Stimulated activated memory B cell treated with anti-CD40 and anti-IgM and Interleukin-4, amounts not matched to agents 10 μg/mL and 1 μg/mL and 100 μg/mL, for 72 hours (primary cell): ENCODE data around the gene UNC5A.

ENCODE experiments used
- ATAC-seq: fragments of 150-1000 bp; cut with Tn5 transposase; 2 replicates; pipeline ENCODE4 v1.10.0; 2021
- H3K27ac Mint-ChIP-seq: one replicate; pipeline ENCODE4 v1.8.0; 2022; ENCODE audit warnings: mild to moderate bottlenecking, mixed read lengths
- H3K27me3 Mint-ChIP-seq: one replicate; pipeline ENCODE4 v1.8.0; 2022; ENCODE audit warnings: mixed read lengths
- H3K36me3 Mint-ChIP-seq: one replicate; pipeline ENCODE4 v1.8.0; 2022; ENCODE audit warnings: mixed read lengths
- H3K4me1 Mint-ChIP-seq: one replicate; pipeline ENCODE4 v1.8.0; 2022; ENCODE audit warnings: mixed read lengths
- H3K4me3 Mint-ChIP-seq: one replicate; pipeline ENCODE4 v1.8.0; 2022; ENCODE audit warnings: mild to moderate bottlenecking, moderate library complexity, mixed read lengths
- H3K9me3 Mint-ChIP-seq: one replicate; pipeline ENCODE4 v1.8.0; 2022; ENCODE audit warnings: mixed read lengths

Gene UNC5A

DNA sequence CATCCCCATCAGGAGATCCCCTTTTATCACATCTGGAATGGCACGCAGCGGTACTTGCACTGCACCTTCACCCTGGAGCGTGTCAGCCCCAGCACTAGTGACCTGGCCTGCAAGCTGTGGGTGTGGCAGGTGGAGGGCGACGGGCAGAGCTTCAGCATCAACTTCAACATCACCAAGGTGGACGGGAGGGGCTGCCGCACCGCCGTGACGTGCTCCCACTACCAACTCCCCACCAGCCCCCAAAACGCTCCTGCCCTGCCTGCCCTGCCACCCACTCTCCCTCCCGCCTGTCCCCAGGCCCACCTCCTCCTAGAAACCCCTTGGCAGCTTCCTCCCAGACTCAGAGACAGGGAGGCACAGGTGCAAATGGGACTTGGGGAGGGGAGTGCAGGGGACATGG lies 68.1 kb downstream of the UNC5A start:
- no peaks in the 10 kb centered on the region for H3K36me3 Mint-ChIP-seq
- H3K27me3 Mint-ChIP-seq, result peaks cover 62% of the 10 kb centered on the region
- no peaks in the 10 kb centered on the region for H3K9me3 Mint-ChIP-seq
- no peak for ATAC-seq
- H3K4me1 Mint-ChIP-seq, result peaks cover 6% of the 10 kb centered on the region
- no peak overlapping the region for H3K27ac Mint-ChIP-seq
- no peak overlapping the region for H3K4me3 Mint-ChIP-seq

DNA sequence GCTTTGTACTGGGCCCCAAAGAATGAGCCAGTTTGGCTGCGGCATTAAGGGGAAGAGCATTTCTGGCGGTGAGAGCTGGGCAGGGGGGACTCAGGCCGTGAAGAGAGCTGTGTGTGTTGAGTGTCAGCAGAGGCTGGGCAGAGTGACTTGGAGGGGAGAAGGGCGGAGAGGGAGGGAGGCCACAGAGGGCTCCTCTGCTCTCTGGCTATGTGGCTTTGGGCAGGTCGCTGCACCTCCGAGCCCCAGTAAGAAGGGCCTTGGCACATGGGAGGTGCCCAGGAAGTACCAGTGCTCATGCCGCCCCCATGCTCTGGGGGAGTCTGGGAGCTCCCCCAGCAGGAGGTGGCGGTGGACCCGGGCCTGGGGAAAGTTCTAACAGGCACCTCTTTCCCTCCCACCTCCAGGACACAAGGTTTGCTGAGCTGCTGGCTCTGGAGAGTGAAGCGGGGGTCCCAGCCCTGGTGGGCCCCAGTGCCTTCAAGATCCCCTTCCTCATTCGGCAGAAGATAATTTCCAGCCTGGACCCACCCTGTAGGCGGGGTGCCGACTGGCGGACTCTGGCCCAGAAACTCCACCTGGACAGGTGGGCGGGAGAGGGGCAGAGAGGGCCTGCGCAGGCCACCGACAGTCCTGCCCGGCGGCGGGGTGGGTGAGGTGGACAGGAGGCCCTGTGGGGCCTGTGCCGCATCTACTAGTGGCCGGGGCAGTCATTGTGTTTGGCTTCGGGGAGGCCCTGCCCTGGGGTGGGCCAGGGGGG lies 68.7 kb downstream of the UNC5A start:
- no peak for ATAC-seq
- no peaks in the 10 kb centered on the region for H3K36me3 Mint-ChIP-seq
- H3K27ac Mint-ChIP-seq, result no peak overlapping the region
- peaks cover 62% of the 10 kb centered on the region for H3K27me3 Mint-ChIP-seq
- no peak overlapping the region for H3K4me3 Mint-ChIP-seq
- H3K4me1 Mint-ChIP-seq, result peaks cover under 1% of the 10 kb centered on the region
- no peaks in the 10 kb centered on the region for H3K9me3 Mint-ChIP-seq

DNA sequence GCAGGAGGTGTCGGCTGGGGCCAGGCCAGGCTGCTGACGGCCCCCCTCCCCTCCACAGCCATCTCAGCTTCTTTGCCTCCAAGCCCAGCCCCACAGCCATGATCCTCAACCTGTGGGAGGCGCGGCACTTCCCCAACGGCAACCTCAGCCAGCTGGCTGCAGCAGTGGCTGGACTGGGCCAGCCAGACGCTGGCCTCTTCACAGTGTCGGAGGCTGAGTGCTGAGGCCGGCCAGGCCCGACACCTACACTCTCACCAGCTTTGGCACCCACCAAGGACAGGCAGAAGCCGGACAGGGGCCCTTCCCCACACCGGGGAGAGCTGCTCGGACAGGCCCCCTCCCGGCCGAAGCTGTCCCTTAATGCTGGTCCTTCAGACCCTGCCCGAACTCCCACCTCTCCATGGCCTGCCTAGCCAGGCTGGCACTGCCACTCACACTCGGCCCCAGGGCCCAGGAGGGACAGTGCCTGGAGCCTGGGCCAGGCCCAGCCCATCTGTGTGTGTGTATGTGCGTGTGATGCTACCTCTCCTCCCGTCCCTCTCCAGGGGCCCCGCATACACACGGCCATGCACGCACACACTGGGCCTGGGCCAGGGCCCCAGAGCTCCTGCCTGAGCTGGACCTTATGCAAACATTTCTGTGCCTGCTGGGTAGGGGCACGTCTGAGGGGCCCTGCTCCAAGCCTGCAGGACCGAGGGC lies 69.5 kb downstream of the UNC5A start:
- Mint-ChIP-seq H3K9me3 (no peaks in the 10 kb centered on the region), H3K36me3 (no peaks in the 10 kb centered on the region), H3K4me1 (peaks cover 4% of the 10 kb centered on the region), H3K27me3 (peaks cover 60% of the 10 kb centered on the region), H3K4me3 (no peak overlapping the region), H3K27ac (no peak overlapping the region)
- ATAC-seq, result no peak

DNA sequence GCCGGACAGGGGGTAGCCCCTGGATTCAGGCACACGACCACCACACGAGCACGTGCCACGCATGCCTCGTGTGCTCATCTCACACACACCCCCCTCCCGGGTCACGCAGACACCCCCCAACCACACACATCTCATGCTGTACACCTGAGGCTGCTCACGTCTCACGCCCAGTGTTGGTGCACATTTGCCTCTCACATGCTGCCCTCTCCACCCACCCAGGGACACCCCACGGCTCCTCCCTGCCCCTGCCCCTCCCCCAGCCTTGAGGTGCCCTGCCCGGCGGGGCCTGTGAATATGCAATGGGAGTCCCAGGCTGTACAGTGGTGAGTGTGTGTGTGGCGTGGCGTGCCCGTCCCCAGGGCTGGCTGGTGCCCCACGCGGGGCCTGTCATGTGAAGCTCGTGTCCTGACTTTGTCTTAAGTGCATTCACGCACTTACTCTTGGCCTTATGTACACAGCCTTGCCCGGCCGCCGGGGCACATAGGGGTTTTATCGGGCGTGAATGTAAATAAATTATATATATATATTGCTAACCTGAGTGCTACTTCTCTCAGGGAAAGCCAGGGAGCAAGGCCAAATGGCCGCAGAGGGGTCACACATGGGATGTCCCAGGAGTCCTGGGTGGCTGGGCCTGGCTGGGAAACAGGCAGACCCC lies 70.1 kb downstream of the UNC5A start:
- H3K27ac Mint-ChIP-seq, result no peak overlapping the region
- peaks cover 53% of the 10 kb centered on the region for H3K27me3 Mint-ChIP-seq
- ATAC-seq, result peak; percentile 15
- H3K36me3 Mint-ChIP-seq, result no peaks in the 10 kb centered on the region
- H3K4me3 Mint-ChIP-seq, result no peak overlapping the region
- H3K4me1 Mint-ChIP-seq, result peaks cover 8% of the 10 kb centered on the region
- no peaks in the 10 kb centered on the region for H3K9me3 Mint-ChIP-seq

GRCh38 chr5:176881021-176881749 lies 70.8 kb downstream of the UNC5A start:
- H3K4me1 Mint-ChIP-seq, result peaks cover 8% of the 10 kb centered on the region

GRCh38 chr5:176881816-176882566 lies 71.6 kb downstream of the UNC5A start:
- ATAC-seq, result no peak
- Mint-ChIP-seq H3K27me3 (peaks cover 38% of the 10 kb centered on the region), H3K4me3 (no peak overlapping the region), H3K9me3 (no peaks in the 10 kb centered on the region), H3K27ac (no peak overlapping the region), H3K36me3 (no peaks in the 10 kb centered on the region), H3K4me1 (peaks cover 8% of the 10 kb centered on the region)

More at GRCh38 chr5:176881021-176881749, 70.8 kb downstream of the UNC5A start:
- Mint-ChIP-seq H3K27me3 (peaks cover 46% of the 10 kb centered on the region), H3K9me3 (no peaks in the 10 kb centered on the region), H3K36me3 (no peaks in the 10 kb centered on the region), H3K4me3 (no peak overlapping the region), H3K27ac (no peak overlapping the region)
- ATAC-seq, result no peak

DNA sequence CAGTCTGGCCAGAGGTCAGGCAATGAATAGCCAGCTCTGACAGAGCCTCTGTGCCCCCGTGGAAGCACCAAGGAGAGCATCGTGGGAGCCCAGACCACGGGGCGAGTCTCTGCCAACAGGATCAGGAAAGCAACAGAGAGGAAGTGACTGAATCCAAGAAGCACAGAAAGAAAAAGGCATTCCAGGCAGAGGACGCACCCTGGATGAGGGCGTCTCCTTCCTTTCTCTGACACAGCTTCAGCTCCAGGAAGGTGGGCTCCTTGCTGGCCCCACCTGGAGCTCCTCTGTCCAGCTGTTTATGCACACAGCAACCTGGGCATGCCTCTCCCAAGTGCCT lies 72.2 kb downstream of the UNC5A start:
- Mint-ChIP-seq H3K4me3 (no peak overlapping the region), H3K36me3 (no peaks in the 10 kb centered on the region), H3K4me1 (peaks cover 8% of the 10 kb centered on the region), H3K9me3 (no peaks in the 10 kb centered on the region), H3K27ac (no peak overlapping the region), H3K27me3 (peaks cover 36% of the 10 kb centered on the region)
- ATAC-seq, result no peak

GRCh38 chr5:176883700-176884570 lies 73.6 kb downstream of the UNC5A start:
- Mint-ChIP-seq H3K27ac (no peak overlapping the region), H3K27me3 (peaks cover 22% of the 10 kb centered on the region), H3K9me3 (no peaks in the 10 kb centered on the region), H3K4me3 (no peak overlapping the region), H3K4me1 (peaks cover 8% of the 10 kb centered on the region), H3K36me3 (no peaks in the 10 kb centered on the region)
- no peak for ATAC-seq

DNA sequence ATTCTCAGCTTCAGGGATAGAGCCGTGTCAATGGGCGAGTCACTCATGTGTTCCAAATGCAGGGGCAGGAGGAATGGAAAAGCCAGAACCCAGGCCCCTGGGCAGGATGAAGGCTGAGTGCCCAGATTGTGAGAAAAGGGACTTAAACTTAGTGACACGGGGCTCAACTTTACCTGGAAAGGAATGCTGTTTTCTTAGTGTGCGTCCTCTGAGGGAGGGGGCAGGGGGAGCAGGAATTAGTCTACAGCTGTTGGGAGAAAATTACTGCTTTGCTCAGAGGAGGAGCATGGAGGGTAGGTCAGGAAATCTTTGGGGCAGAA lies 74.2 kb downstream of the UNC5A start:
- Mint-ChIP-seq H3K9me3 (no peaks in the 10 kb centered on the region), H3K4me3 (no peak overlapping the region), H3K27ac (no peak overlapping the region), H3K4me1 (peaks cover 8% of the 10 kb centered on the region), H3K36me3 (no peaks in the 10 kb centered on the region), H3K27me3 (peaks cover 18% of the 10 kb centered on the region)
- no peak for ATAC-seq

DNA sequence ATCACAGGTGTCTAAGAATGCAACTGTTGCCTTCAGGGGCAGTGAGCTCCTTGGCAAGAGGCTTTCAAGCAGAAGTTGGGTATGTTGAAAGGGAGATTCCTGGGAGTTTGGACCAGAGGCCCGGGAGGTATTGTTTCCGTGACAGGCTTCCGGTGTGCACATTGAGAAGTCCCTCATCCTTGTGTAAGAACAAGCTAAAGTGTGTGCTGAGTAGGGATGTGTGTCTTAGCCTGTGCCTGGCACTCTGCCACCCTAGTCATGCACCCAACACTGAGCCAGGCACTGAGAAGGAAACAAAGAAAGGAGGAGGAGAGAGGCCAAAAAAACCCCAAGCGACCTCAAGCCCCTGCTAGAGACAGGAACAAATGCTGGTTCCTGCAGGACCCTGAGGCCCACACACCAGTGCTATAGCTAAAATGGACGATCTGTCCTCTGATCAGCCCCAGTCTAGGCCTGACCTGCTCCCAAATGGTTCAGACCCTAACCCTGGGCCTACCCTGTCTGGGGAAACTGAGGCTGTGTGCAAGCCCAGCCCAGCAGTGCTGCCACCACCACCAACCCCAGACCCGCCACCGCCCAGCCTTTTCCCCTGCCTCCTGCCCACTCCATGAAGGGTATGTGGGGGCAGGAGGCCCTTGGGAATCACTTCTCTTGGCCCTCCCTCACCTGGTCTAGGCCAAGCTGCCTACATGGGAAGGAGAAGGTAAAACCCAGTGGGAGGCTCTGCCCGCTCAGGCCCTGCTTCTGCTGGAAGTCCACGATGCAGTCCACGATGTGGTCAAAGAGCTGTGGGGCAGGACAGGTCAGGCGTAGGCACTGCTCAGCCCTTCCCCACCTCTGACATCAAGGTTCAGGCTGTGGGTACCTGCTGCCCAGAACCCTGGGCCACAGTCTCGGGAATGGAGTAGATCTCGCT lies 76.2 kb downstream of the UNC5A start:
- Mint-ChIP-seq H3K4me3 (no peak overlapping the region), H3K27ac (no peak overlapping the region), H3K27me3 (peaks cover 9% of the 10 kb centered on the region), H3K36me3 (no peaks in the 10 kb centered on the region), H3K9me3 (no peaks in the 10 kb centered on the region), H3K4me1 (peaks cover 8% of the 10 kb centered on the region)
- no peak for ATAC-seq

DNA sequence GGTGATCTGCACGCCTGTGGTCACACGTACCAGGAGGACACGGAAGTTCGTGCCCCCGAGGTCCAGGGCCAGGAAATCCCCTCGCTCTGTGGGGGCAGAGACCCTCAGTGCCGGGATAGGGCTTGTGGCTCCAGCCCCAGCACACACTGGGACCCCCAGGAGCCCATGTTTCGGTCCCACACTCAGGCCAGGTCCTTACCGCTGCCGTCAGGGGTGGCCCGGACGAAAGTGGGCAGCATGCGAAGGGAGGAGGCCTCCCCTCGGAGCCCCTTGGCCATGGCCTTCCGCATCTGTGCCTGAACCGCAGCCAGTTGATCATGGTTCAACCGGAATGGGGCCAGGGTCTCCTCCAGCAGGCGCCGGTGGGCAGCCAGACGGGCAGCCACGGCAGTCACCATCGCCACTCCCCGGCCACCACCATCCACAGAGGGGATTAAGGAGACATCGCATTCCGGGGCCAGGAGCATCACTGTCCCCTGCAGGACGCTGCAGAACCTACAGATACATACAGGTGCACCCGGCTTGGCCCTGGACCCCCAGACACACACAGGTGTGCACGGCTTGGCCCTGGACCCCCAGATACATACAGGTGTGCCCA lies 77.0 kb downstream of the UNC5A start:
- no peak for ATAC-seq
- Mint-ChIP-seq H3K4me3 (no peak overlapping the region), H3K27me3 (peaks cover 16% of the 10 kb centered on the region), H3K4me1 (peaks cover 8% of the 10 kb centered on the region), H3K36me3 (no peaks in the 10 kb centered on the region), H3K9me3 (no peaks in the 10 kb centered on the region), H3K27ac (no peak overlapping the region)

DNA sequence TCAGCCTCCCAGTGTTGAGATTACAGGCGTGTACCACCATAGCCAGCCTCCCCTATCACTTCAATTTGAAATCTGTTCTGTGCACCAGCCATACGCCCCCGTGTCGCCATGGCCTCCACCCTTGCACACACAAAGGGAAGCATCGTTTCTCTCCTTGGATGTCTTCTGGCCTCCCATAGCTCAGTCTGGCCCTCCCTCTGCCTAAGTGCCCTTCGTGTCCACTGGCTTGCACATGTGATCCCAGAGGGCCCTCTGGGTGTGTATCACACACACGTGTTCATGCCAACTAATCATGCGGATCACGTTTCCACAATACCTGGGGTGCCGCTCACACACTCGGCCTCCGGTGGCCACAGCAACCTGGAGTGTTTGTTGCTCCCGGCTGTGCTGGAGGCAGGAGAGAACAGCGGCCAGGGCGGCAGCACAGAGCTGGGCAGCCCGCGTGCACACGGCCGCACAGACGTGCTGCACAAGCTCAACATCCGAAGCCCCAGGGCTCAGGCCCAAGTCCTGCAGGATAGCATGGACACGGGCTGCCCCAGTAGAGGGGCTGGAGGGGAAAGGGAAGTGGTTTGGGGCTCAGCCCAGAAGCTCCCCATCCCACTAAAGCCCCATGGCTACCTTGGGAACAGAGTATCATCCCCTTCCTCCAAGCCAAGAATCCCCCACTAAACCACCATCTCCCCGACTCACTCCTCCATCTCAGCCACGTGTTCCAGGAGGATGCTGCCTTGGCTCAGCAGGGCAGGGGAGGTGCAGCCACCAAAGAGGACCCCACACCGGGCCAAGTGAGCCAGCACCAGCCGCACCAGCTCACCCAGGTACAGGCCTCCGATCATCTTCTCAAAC lies 77.9 kb downstream of the UNC5A start:
- H3K4me1 Mint-ChIP-seq, result peaks cover 8% of the 10 kb centered on the region
- ATAC-seq, result no peak
- H3K36me3 Mint-ChIP-seq, result no peaks in the 10 kb centered on the region
- H3K27ac Mint-ChIP-seq, result no peak overlapping the region
- no peak overlapping the region for H3K4me3 Mint-ChIP-seq
- H3K27me3 Mint-ChIP-seq, result peaks cover 17% of the 10 kb centered on the region
- no peaks in the 10 kb centered on the region for H3K9me3 Mint-ChIP-seq
